OCI-LY1 (cell line): Measurements from ENCODE around the gene PDE8A.
"Not testable (repeated sequence)": the region's sequence is repeated elsewhere in the genome, so short reads cannot be mapped to it uniquely, and the experiment has no call there.

Experiments used
- H2AFZ ChIP-seq: fragments of 200-600 bp; sonication (generic), shearing (Covaris generic); 2 replicates; pipeline ENCODE4 v1.6.0; 2014; ENCODE audit warnings: antibody characterized with exemption, mild to moderate bottlenecking, low read length
- H3F3A ChIP-seq: fragments of 200-600 bp; sonication (generic), shearing (Covaris generic); 2 replicates; pipeline ENCODE4 v1.6.0; 2014; ENCODE audit warnings: mild to moderate bottlenecking, antibody characterized with exemption, low read length, moderate library complexity; ENCODE audit not compliant: insufficient read depth
- H3K27ac ChIP-seq: fragments of 200-600 bp; sonication (generic); 2 replicates; pipeline ENCODE4 v1.5.1; 2014; ENCODE audit warnings: low read length, mixed run types, mild to moderate bottlenecking, low read depth; ENCODE audit not compliant: poor library complexity, severe bottlenecking
- H3K27me3 ChIP-seq: fragments of 200-600 bp; sonication (generic); 2 replicates; pipeline ENCODE4 v1.6.0; 2014; ENCODE audit warnings: antibody characterized with exemption, mild to moderate bottlenecking, low read length, moderate library complexity; ENCODE audit not compliant: insufficient read depth
- H3K36me3 ChIP-seq: fragments of 200-600 bp; sonication (generic); 2 replicates; pipeline ENCODE4 v1.6.1; 2014; ENCODE audit warnings: mild to moderate bottlenecking, antibody characterized with exemption, low read length, moderate library complexity, mixed read lengths; ENCODE audit not compliant: insufficient read depth
- H3K4me1 ChIP-seq: fragments of 200-600 bp; sonication (generic); 2 replicates; pipeline ENCODE4 v1.5.1; 2014; ENCODE audit warnings: mild to moderate bottlenecking, low read length, moderate library complexity; ENCODE audit not compliant: insufficient read depth, severe bottlenecking
- H3K4me2 ChIP-seq: fragments of 200-600 bp; sonication (generic), shearing (Covaris generic); 2 replicates; pipeline ENCODE4 v1.6.1; 2014; ENCODE audit warnings: low read length
- H3K4me3 ChIP-seq: fragments of 200-600 bp; sonication (generic); 2 replicates; pipeline ENCODE4 v1.5.1; 2014; ENCODE audit warnings: low read length, low read depth, mild to moderate bottlenecking, mixed read lengths; ENCODE audit not compliant: poor library complexity, severe bottlenecking
- H3K79me2 ChIP-seq: fragments of 200-600 bp; shearing (Covaris generic); 2 replicates; pipeline ENCODE4 v1.6.1; 2016; ENCODE audit warnings: mixed run types, low read length, mixed read lengths; ENCODE audit not compliant: insufficient read depth
- H3K9ac ChIP-seq: fragments of 200-600 bp; sonication (generic), shearing (Covaris generic); 2 replicates; pipeline ENCODE4 v1.6.1; 2014; ENCODE audit warnings: mild to moderate bottlenecking, low read length, mixed read lengths
- H3K9me2 ChIP-seq: fragments of 200-600 bp; sonication (generic), shearing (Covaris generic); 2 replicates; pipeline ENCODE4 v1.6.1; 2014; ENCODE audit warnings: low read depth, mild to moderate bottlenecking, low read length, mixed read lengths
- H3K9me3 ChIP-seq: fragments of 200-600 bp; shearing (Covaris generic); 2 replicates; pipeline ENCODE4 v1.6.1; 2014; ENCODE audit warnings: low read length, mixed read lengths
- H4K20me1 ChIP-seq: fragments of 200-600 bp; sonication (generic), shearing (Covaris generic); 2 replicates; pipeline ENCODE4 v1.6.0; 2016; ENCODE audit warnings: mild to moderate bottlenecking, low read length; ENCODE audit not compliant: insufficient read depth
- EZH2 ChIP-seq: fragments of 200-600 bp; sonication (generic), shearing (Covaris generic); IDR thresholded peaks from 2 replicates; pipeline ENCODE4 v1.8.0; 2017; ENCODE audit warnings: borderline replicate concordance, mixed run types, mild to moderate bottlenecking, antibody characterized with exemption, low read length, moderate library complexity, mixed read lengths
- TF ChIP-seq, protein P1 (sequence below): fragments of 200-600 bp; sonication (generic), shearing (Covaris generic); IDR thresholded peaks from 2 replicates; pipeline ENCODE4 v1.5.1; 2017; ENCODE audit warnings: mild to moderate bottlenecking, antibody characterized with exemption, low read length, moderate library complexity, mixed read lengths

The PDE8A gene

GRCh38 chr15:85011160-85011571, 29.5 kb downstream of the PDE8A start:
- H3K4me3 ChIP-seq = no peak overlapping the region
- H4K20me1 ChIP-seq = no peaks in the 10 kb centered on the region
- TF ChIP-seq, protein P1, sequence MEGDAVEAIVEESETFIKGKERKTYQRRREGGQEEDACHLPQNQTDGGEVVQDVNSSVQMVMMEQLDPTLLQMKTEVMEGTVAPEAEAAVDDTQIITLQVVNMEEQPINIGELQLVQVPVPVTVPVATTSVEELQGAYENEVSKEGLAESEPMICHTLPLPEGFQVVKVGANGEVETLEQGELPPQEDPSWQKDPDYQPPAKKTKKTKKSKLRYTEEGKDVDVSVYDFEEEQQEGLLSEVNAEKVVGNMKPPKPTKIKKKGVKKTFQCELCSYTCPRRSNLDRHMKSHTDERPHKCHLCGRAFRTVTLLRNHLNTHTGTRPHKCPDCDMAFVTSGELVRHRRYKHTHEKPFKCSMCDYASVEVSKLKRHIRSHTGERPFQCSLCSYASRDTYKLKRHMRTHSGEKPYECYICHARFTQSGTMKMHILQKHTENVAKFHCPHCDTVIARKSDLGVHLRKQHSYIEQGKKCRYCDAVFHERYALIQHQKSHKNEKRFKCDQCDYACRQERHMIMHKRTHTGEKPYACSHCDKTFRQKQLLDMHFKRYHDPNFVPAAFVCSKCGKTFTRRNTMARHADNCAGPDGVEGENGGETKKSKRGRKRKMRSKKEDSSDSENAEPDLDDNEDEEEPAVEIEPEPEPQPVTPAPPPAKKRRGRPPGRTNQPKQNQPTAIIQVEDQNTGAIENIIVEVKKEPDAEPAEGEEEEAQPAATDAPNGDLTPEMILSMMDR = no peak
- no peak for TF ChIP-seq EZH2
- no peak overlapping the region for H3K9ac ChIP-seq
- H3K4me1 ChIP-seq = peaks cover 24% of the 10 kb centered on the region
- H3K36me3 ChIP-seq = no peaks in the 10 kb centered on the region
- no peak overlapping the region for H3K27ac ChIP-seq
- H3K4me2 ChIP-seq = no peak overlapping the region
- H2AFZ ChIP-seq = no peak overlapping the region
- no peaks in the 10 kb centered on the region for H3K9me2 ChIP-seq
- no peaks in the 10 kb centered on the region for H3K9me3 ChIP-seq
- H3F3A ChIP-seq = no peaks in the 10 kb centered on the region
- H3K79me2 ChIP-seq = no peaks in the 10 kb centered on the region
- H3K27me3 ChIP-seq = no peaks in the 10 kb centered on the region; the same call in 1 of the 2 replicates

GRCh38 chr15:85011724-85012123, 30.1 kb downstream of the PDE8A start:
- H3K4me3 ChIP-seq, H3K9me2 ChIP-seq, H3F3A ChIP-seq, H3K27ac ChIP-seq, H3K36me3 ChIP-seq, H4K20me1 ChIP-seq, H3K4me2 ChIP-seq, H3K79me2 ChIP-seq, H3K9me3 ChIP-seq, H2AFZ ChIP-seq, H3K27me3 ChIP-seq, H3K9ac ChIP-seq: not testable (repeated sequence)
- H3K4me1 ChIP-seq = peaks cover 24% of the 10 kb centered on the region

- no peaks in the 10 kb centered on the region; the same call in 1 of the 2 replicates for H3K27me3 ChIP-seq
- no peaks in the 10 kb centered on the region for H3F3A ChIP-seq
- peaks cover 19% of the 10 kb centered on the region for H3K4me1 ChIP-seq
- H3K27ac ChIP-seq = no peak overlapping the region
- H3K9ac ChIP-seq = no peak overlapping the region
- H3K9me2 ChIP-seq = no peaks in the 10 kb centered on the region
- no peak overlapping the region for H3K4me2 ChIP-seq
- TF ChIP-seq, protein P1 = no peak
- TF ChIP-seq EZH2 = no peak
- no peaks in the 10 kb centered on the region for H3K79me2 ChIP-seq
- no peaks in the 10 kb centered on the region for H3K36me3 ChIP-seq
- H2AFZ ChIP-seq = no peak overlapping the region
- H3K4me3 ChIP-seq = no peak overlapping the region
- no peaks in the 10 kb centered on the region for H4K20me1 ChIP-seq
- no peaks in the 10 kb centered on the region for H3K9me3 ChIP-seq
Observed at GRCh38 chr15:85013785-85014184, 32.1 kb downstream of the PDE8A start.

DNA sequence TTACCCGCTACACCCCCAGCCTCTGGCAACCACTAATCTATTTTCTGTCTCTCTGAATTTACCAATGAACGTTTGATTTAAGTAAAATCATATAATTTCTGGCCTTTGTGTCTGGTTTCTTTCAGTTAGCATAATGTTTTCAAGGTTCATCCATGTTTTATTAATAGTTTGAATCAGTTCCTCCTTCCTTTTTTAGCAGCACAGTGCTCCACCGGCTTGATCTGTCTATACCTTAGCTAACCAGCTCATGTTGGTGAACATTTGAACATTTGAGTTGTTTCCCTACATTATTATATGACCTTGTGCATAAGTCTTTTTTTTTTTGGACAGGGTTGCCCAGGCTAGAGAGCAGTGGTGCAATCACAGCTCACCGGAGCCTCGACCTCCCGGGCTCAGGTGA, 33.3 kb downstream of the PDE8A start:
- H3K4me3 ChIP-seq = no peak overlapping the region
- H3F3A ChIP-seq = no peaks in the 10 kb centered on the region
- no peak overlapping the region for H3K4me2 ChIP-seq
- H3K9ac ChIP-seq = no peak overlapping the region
- H3K9me2 ChIP-seq = no peaks in the 10 kb centered on the region
- no peaks in the 10 kb centered on the region for H3K36me3 ChIP-seq
- H3K9me3 ChIP-seq = no peaks in the 10 kb centered on the region
- peaks cover 9% of the 10 kb centered on the region for H3K4me1 ChIP-seq
- no peak overlapping the region for H2AFZ ChIP-seq
- TF ChIP-seq EZH2 = no peak
- TF ChIP-seq, protein P1 = no peak
- H3K27me3 ChIP-seq = no peaks in the 10 kb centered on the region; the same call in 1 of the 2 replicates
- H4K20me1 ChIP-seq = no peaks in the 10 kb centered on the region
- no peaks in the 10 kb centered on the region for H3K79me2 ChIP-seq
- no peak overlapping the region for H3K27ac ChIP-seq
